ENCODE data around the gene MSTO1. TPM values are rescaled to one million over a fixed set of nuclear protein-coding genes. Genes with fewer than 3 reads are reported as not detected.

MSTO1 gene
- total and polyA plus RNA-seq, 10 of the 15 experiments (the other 5 are each of a cell fraction or from before 2014, with no cell fraction given) = 16.1 to 87.9 (median 46.6) TPM

GRCh38 chr1:155649676-155650075 lies 39.7 kb downstream of the MSTO1 start:
- FAIRE-seq = no peak
- peaks cover 4% of the 10 kb centered on the region; the same call in 1 of the 3 replicates for H3K9me3 ChIP-seq (replicated peaks; ENCODE audit: control insufficient read depth, insufficient read depth, low read length)
- no TSS peak for BruUV-seq (replicated peaks)
- ATAC-seq = no peak
- no peaks in the 10 kb centered on the region for H3K79me2 ChIP-seq (ENCODE audit: control insufficient read depth, insufficient read depth, low read length)
- no peaks in the 10 kb centered on the region for H3K27me3 ChIP-seq (replicated peaks in 1 of 2; ENCODE audit: control insufficient read depth in 2 of 2, insufficient read depth in 2 of 2, low read length in 1 of 2)
- H3K9ac ChIP-seq (ENCODE audit: control insufficient read depth, insufficient read depth, low read length) = no peak overlapping the region
- ChIA-PET CTCF (no interaction called here), SMC1A (ENCODE audit: uncharacterized antibody, unreplicated experiment) (no interaction called here), RAD21 (ENCODE audit: unreplicated experiment) (no interaction called here), POLR2A (no interaction called here)
- H4K20me1 ChIP-seq (ENCODE audit: control insufficient read depth, insufficient read depth) = no peaks in the 10 kb centered on the region
- DNase-seq (ENCODE audit: low read depth, low spot score) = no peak
- intact Hi-C loops (cut with micrococcal nuclease; ENCODE audit: unreplicated experiment) (no loop called here), in situ Hi-C loops (cut with MboI) (no loop called here)
- H3K4me3 ChIP-seq = no peak overlapping the region
- H3K36me3 ChIP-seq (ENCODE audit: control insufficient read depth in 2 of 2, insufficient read depth in 2 of 2, low read length in 1 of 2) = no peaks in the 10 kb centered on the region
- no peak overlapping the region for H2AFZ ChIP-seq (ENCODE audit: control insufficient read depth, low read depth, low read length)
- no peaks in the 10 kb centered on the region for H3K4me1 ChIP-seq (ENCODE audit: control insufficient read depth, insufficient read depth, low read length)
- no peak overlapping the region for H3K27ac ChIP-seq (ENCODE audit: control insufficient read depth, insufficient read depth)
- TF ChIP-seq CREB1 (IDR thresholded peaks at IDR 0.05; ENCODE audit: low read depth) = no peak
- TF ChIP-seq EZH2 (IDR thresholded peaks at IDR 0.05; ENCODE audit: borderline replicate concordance, control insufficient read depth, low read depth, low read length) = no peak
- no peak for TF ChIP-seq BCL11A (IDR thresholded peaks at IDR 0.05; ENCODE audit: low read depth, low read length)
- TF ChIP-seq FOS (IDR thresholded peaks at IDR 0.05; ENCODE audit: borderline replicate concordance, extremely low read depth, insufficient read length) = no peak
- no peak for TF ChIP-seq ZNF274 (IDR thresholded peaks at IDR 0.05; ENCODE audit: insufficient read depth, insufficient read length)
- no peak for TF ChIP-seq SMAD5 (IDR thresholded peaks at IDR 0.05; ENCODE audit: low read depth)
- TF ChIP-seq HCFC1 (IDR thresholded peaks at IDR 0.05; ENCODE audit: low read length) = no peak
- TF ChIP-seq SMARCA5 (IDR thresholded peaks at IDR 0.05) = no peak
- TF ChIP-seq ZBTB40 (IDR thresholded peaks at IDR 0.05; ENCODE audit: borderline replicate concordance) = no peak
- TF ChIP-seq, protein P1, sequence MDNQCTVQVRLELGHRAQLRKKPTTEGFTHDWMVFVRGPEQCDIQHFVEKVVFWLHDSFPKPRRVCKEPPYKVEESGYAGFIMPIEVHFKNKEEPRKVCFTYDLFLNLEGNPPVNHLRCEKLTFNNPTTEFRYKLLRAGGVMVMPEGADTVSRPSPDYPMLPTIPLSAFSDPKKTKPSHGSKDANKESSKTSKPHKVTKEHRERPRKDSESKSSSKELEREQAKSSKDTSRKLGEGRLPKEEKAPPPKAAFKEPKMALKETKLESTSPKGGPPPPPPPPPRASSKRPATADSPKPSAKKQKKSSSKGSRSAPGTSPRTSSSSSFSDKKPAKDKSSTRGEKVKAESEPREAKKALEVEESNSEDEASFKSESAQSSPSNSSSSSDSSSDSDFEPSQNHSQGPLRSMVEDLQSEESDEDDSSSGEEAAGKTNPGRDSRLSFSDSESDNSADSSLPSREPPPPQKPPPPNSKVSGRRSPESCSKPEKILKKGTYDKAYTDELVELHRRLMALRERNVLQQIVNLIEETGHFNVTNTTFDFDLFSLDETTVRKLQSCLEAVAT (IDR thresholded peaks at IDR 0.05) = no peak
- TF ChIP-seq TCF7 (IDR thresholded peaks at IDR 0.05; ENCODE audit: borderline replicate concordance) = no peak
- no peak for TF ChIP-seq EGR1 (IDR thresholded peaks at IDR 0.05; ENCODE audit: borderline replicate concordance in 1 of 2, low read depth in 2 of 2, low read length in 2 of 2)
- no peak for TF ChIP-seq MXI1 (IDR thresholded peaks at IDR 0.05; ENCODE audit: low read depth, low read length)
- no peak overlapping the region for H3K4me2 ChIP-seq (ENCODE audit: control insufficient read depth, insufficient read depth)

Data from GM12878 (cell line).